ENCODE measurements around the gene PPP2R2C.

Gene PPP2R2C

DNA sequence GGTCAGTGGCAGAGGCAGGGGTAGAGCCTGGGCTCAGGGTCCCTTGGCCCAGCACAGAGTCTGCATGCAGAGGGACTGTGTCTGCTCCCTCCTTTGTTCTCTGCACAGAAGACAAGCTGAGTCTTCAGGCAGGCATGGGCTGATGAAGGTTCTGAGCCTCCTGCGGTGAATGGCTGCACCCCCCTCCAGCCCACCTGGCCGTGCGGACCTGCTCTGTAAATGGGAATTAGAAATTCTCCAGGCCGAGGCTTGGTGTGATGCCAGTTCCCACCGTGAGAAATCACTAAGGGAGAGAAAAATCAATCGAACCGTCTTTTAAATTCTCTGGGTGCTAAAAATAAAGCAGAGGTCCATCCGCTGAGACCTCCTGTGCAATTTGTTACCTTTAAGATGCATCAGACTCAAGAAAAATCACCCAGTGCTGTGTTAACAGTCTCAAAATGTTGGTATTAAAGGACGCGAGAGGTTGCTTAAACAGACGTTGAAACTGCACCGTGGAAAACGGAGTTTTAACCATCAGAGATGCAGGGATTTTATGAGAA, 106.8 kb downstream of the PPP2R2C start:
- DNase-seq (ENCODE audit: low read depth), result no peak

GRCh38 chr4:6364581-6364980, 107.8 kb downstream of the PPP2R2C start:
- DNase-seq (ENCODE audit: low read depth), result no peak

- DNase-seq (ENCODE audit: low read depth), result no peak
Observed at GRCh38 chr4:6364146-6364545, 108.3 kb downstream of the PPP2R2C start.

GRCh38 chr4:6362896-6363295, 109.5 kb downstream of the PPP2R2C start:
- DNase-seq (ENCODE audit: low read depth), result no peak

DNA sequence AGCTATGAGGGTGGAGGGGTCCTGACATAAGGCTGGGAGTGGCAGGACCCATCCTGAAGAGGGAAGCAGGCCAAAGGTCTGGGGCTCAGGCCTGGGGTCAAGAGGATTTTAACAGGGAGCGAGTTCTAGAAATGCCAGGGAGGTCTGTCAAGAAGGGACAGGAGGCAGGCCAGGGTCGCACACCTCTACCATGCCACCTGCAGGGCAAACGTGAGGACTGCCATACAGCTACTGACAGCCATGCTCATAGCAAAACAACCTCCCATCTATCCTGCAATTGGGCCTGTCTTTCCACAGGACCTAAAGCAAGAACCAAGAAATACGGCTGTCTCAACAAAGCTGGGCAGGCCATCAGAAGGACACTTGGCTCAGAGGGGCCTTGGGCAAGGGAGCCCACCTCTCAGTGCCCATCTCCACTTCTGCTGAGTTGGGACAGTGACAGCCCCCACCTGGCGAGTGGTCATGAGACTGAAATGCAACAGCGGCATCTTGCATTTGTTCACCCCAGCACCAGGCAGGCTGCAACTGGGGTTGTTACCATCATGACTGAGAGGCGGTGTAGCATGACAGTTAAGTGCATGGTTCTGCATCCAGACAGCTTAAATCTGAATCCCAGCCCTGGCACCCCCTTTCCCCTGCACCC, 110.0 kb downstream of the PPP2R2C start:
- no peak for DNase-seq (ENCODE audit: low read depth)

GRCh38 chr4:6361076-6361784, 111.2 kb downstream of the PPP2R2C start:
- no peak for DNase-seq (ENCODE audit: low read depth)

GRCh38 chr4:6360385-6360784, 112.0 kb downstream of the PPP2R2C start:
- DNase-seq (ENCODE audit: low read depth), result no peak

DNA sequence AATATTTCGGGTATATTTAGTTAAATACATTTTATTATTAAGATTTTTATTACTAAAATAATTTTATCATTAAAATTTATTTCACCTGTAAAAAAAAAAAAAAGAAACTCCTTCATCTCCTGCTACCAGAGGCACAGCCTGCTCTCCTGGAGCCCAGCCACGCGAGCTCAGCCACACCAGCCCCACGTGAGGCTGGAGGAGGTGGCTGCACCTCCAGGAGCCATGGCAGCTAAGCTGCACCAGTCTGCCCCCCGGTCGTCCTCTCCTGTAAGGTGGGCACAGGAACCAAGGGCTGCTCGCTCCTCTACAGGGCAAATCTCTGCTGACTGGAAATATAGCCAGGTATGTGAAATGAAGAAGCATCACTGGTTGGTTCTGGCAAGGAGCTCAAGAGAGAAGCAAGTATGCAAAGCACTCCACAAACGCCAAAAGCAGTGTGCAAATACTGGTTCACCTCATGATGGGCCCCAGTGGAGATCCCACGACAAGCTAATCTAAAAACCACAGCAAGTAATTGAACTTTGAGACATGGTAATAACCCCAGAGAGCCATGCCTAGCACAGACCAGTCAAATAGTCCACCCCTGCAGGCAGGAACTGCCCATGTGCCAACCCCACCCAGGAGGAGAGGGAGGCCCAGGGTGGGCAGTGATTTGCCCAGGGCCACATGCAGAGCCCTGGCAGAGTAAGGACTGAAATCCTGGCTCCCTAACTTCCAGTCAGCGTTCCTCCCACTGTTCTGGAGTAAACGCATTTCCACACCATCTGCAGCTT, 112.7 kb downstream of the PPP2R2C start:
- no peak for DNase-seq (ENCODE audit: low read depth)

- no peak for DNase-seq (ENCODE audit: low read depth)
Observed at GRCh38 chr4:6357476-6357875, 114.9 kb downstream of the PPP2R2C start.

- DNase-seq (ENCODE audit: low read depth), result no peak
Observed at GRCh38 chr4:6356076-6356560, 116.3 kb downstream of the PPP2R2C start.

DNA sequence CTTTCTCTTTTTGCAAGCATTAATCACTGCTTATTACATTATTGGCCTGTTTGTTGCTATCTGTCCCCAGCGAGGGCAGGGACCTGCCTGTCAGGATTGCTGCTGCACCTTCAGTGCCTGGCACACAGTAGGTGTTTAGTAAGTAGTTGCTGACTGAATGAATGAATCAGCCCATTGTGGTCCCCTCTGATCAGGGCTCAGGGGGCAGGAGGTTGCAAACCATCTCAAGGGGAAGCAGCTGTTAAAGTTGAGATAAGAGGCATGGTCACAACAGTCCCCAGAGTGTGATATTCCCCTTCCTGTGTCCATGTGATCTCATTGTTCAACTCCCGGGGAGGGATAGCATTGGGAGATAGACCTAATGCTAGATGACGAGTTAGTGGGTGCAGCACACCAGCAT, 117.4 kb downstream of the PPP2R2C start:
- DNase-seq (ENCODE audit: low read depth), result no peak

DNA sequence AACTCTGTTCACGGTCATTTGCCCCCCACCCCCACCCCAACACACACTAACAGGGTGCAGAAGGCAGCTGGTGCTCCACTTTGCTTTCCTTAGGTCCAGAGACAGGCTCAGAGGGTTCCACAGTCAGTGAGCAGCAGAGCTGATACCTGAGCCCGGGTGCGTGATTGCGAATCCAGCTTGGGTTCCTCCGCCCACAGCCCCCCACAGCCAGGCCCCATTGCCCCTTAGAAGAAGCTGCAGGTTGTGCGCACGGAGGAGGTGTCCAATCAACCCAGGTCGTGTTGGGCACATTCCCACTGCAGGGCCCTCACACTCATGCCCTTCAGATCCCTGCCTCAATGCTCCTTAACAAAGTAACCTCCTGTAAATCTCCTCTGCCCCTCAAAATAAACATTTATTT, 117.8 kb downstream of the PPP2R2C start:
- DNase-seq (ENCODE audit: low read depth), result no peak

GRCh38 chr4:6354119-6354518, 118.3 kb downstream of the PPP2R2C start:
- no peak for DNase-seq (ENCODE audit: low read depth)

GRCh38 chr4:6352031-6352692, 120.3 kb downstream of the PPP2R2C start:
- no peak for DNase-seq (ENCODE audit: low read depth)

DNA sequence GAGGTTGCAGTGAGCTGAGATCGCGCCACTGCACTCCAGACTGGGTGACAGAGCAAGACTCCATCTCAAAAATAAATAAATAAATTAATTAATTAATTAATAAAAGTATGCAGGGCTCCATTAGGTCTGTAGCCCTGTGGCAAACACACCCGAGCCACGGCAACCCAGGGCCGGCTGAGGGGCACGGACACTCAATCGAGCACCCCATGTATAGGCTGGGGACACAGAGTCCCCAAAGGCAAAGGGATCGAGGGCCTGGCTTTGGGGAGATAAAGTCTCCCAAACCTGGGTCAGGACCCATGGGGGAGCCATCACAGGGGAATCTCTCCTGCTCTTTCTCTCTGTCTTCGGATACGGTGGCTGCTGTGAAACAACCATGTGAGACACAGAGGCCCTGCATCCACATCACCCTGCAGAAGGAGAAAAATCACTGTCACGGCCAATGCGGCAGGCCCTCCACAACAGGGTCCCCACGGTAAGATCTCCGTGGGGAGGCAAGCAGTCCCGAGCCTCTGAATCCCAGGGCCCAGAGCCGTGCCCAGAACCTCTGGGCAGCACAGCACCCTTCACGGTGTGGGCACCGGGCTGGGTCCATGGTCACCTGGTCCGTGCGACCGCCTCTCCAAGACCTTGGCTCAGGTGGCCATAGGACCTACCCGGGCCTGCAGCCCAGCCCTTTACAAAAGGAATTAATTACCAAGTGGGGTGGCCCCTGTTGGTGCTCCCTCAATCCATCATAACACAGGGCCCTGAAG, 121.0 kb downstream of the PPP2R2C start:
- no peak for DNase-seq (ENCODE audit: low read depth)

GRCh38 chr4:6350646-6351045, 121.8 kb downstream of the PPP2R2C start:
- no peak for DNase-seq (ENCODE audit: low read depth)

- DNase-seq (ENCODE audit: low read depth), result no peak
Observed at GRCh38 chr4:6349896-6350603, 122.4 kb downstream of the PPP2R2C start.

GRCh38 chr4:6348408-6348807, 124.0 kb downstream of the PPP2R2C start:
- DNase-seq (ENCODE audit: low read depth), result no peak

DNA sequence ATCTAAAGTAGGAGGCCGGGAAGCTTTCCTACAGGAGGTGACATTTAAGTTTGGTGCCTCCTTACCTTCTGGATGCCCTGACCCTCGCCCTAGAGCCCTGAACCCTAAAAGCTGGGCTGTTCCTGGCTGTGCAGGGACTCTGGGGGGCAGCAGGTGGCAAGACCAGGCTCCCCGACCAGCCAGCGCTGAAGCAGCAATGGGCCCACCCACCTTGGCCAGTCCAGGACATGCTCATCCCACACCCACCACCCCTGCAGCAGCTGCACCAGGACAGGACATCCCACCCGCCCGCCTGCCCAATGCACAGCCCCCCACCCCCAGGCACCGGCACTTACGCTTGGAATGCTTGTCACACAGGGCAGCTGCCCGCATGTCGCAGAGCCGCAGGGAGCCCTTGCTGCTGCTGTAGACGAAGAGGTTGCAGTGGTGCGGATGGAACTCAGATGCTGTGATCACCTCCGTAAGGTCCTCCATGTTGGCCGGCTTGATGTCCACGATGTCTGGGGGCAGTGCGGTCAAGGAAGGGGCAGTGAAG, 124.8 kb downstream of the PPP2R2C start:
- DNase-seq (ENCODE audit: low read depth), result no peak

GRCh38 chr4:6346373-6347110, 125.9 kb downstream of the PPP2R2C start:
- no peak for DNase-seq (ENCODE audit: low read depth)

All from activated T-cell treated with anti-CD3 and anti-CD28 coated beads for 24 hours (primary cell).